H1 (cell line): ENCODE results near the gene NAV3. TPM values are rescaled to one million over a fixed set of nuclear protein-coding genes. Genes with fewer than 3 reads are reported as not detected.

Source experiments
- CHD1 ChIP-seq: IDR thresholded peaks from 2 replicates; pipeline ENCODE4 v1.6.1; 2012; ENCODE audit warnings: low read depth, low read length, improper control_type of control experiment
- polyA plus RNA-seq, 7 experiments: library from polyadenylated mRNA; depleted of rRNA in 3 of 7; stranded (reverse) in 5 of 7; unstranded in 2 of 7; fragments of >200 nt in 5 of 7; fragments of 200-250 nt in 2 of 7; gene quantifications; 1 replicate in 5 of 7; 2 replicates in 1 of 7; 4 replicates in 1 of 7; pipeline versions ENCODE4 v1.2.1 to v1.2.3, GENCODE V29; 2011 to 2013; ENCODE audit warnings: missing spikeins in 2 of 7, mixed read lengths in 2 of 7
- total RNA-seq: library from RNA; stranded (reverse); fragmentation: NEBNext Ultra II Directional; extraction: Animal tissue kit (Norgen Biotek cat#: 25700); gene quantifications from 2 replicates; pipeline ENCODE4 v1.2.1, GENCODE V29; 2021

NAV3 gene
- total and polyA plus RNA-seq, 2 of the 8 experiments (the other 6 are each of a cell fraction or from before 2014, with no cell fraction given) = 0.47 to 5.0 TPM

DNA sequence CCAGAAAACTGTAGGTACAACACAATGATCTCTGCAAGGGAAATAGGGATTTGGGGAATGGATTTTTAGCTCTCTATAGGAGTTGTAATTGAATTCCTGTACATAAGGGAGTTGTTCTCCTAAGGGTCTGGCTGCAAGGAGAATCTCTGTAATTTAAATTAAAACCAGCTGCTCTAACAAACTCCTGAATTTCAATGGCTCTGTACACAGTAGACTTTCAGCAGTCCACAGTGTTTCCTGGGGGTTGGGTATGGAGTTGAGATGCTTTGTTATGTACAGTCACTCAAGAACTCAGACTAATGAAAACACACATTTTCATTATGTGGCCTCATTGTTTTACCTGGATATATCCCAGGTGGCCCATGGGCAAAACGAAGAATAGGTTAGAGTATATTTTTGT is 93.2 kb downstream of the NAV3 start (continued):
- no peak for TF ChIP-seq CHD1
- TF ChIP-seq, all 59 proteins: peak for 0
